Naive thymus-derived CD8-positive, alpha-beta T cell (primary cell): ENCODE data around the gene NOX4. TPM values are rescaled to one million over a fixed set of nuclear protein-coding genes. Genes with fewer than 3 reads are reported as not detected.
"Not testable (repeated sequence)": the region's sequence is repeated elsewhere in the genome, so short reads cannot be mapped to it uniquely, and the experiment has no call there.

Experiments used
- ATAC-seq, 2 donors: fragments of 150-1000 bp; cut with Tn5 transposase in 1 of 2; sonication (Bioruptor Pico), chemical (Tn5 transposase) in 1 of 2; 1 replicate in 1 of 2; 2 replicates in 1 of 2; pipeline ENCODE4 v1.10.0; 2021; ENCODE audit warnings: mild to moderate bottlenecking in 2 of 2, moderate library complexity in 2 of 2
- POLR2A ChIA-PET: fragments of 350-600 bp; sonication (Branson Sonifier 250); formaldehyde crosslinking; loops from one replicate; lab custom pipeline; 2021; ENCODE audit warnings: antibody characterized with exemption; lab: Charles Lee
- DNase-seq, 10 donors: peaks; one replicate each; pipeline versions ENCODE4 v3.0.0 to v3.0.0-alpha.2; 2020 to 2022
- H3K27ac Mint-ChIP-seq, 10 donors: one replicate each; pipeline ENCODE4 v1.8.0; 2020 to 2022; ENCODE audit warnings: mild to moderate bottlenecking in 10 of 10, mixed read lengths in 10 of 10, moderate library complexity in 4 of 10, inconsistent platforms in 1 of 10
- H3K27me3 Mint-ChIP-seq, 5 donors: one replicate each; pipeline ENCODE4 v1.8.0; 2021 to 2022; ENCODE audit warnings: mixed read lengths in 5 of 5
- H3K36me3 Mint-ChIP-seq, 3 donors: one replicate each; pipeline ENCODE4 v1.8.0; 2020 to 2022; ENCODE audit warnings: mixed read lengths in 3 of 3, mild to moderate bottlenecking in 2 of 3, inconsistent platforms in 1 of 3
- H3K4me1 Mint-ChIP-seq, 4 donors: one replicate each; pipeline ENCODE4 v1.8.0; 2021 to 2022; ENCODE audit warnings: mixed read lengths in 4 of 4
- H3K4me3 Mint-ChIP-seq, 10 donors: one replicate each; pipeline ENCODE4 v1.8.0; 2020 to 2022; ENCODE audit warnings: mild to moderate bottlenecking in 10 of 10, mixed read lengths in 10 of 10, moderate library complexity in 6 of 10, inconsistent platforms in 1 of 10
- H3K9me3 Mint-ChIP-seq, 9 donors: one replicate each; pipeline ENCODE4 v1.8.0; 2020 to 2022; ENCODE audit warnings: mixed read lengths in 9 of 9, mild to moderate bottlenecking in 3 of 9, inconsistent platforms in 1 of 9, moderate library complexity in 1 of 9
- polyA plus RNA-seq, 3 donors: library from polyadenylated mRNA; unstranded; fragments of 300-500 nt; fragmentation: Illumina TruSeq; gene quantifications; one replicate each; pipeline ENCODE4 v1.2.3, GENCODE V29; 2021
- total RNA-seq, 8 experiments: library from RNA in 2 of 8; stranded (reverse) in 2 of 8; gene quantifications; one replicate each; pipeline ENCODE4 v1.2.3 and lab custom pipeline; 2021 to 2026

Gene NOX4
- total and polyA plus RNA-seq, 5 experiments from 2014 or later = not detected

- DNase-seq, H3K4me3 Mint-ChIP-seq, ATAC-seq, H3K27ac Mint-ChIP-seq, H3K4me1 Mint-ChIP-seq, POLR2A ChIA-PET, H3K27me3 Mint-ChIP-seq, H3K36me3 Mint-ChIP-seq: not testable (repeated sequence)
- H3K9me3 Mint-ChIP-seq = peaks cover 0 to 18% (median 2%) of the 10 kb centered on the region in 9 donors
These were observed 80.1 kb downstream of the NOX4 start for GRCh38 chr11:89411112-89411511.

- H3K4me1 Mint-ChIP-seq, H3K27ac Mint-ChIP-seq, H3K4me3 Mint-ChIP-seq, DNase-seq, H3K36me3 Mint-ChIP-seq, POLR2A ChIA-PET, ATAC-seq, H3K27me3 Mint-ChIP-seq: not testable (repeated sequence)
- H3K9me3 Mint-ChIP-seq = peaks cover 0 to 18% (median 2%) of the 10 kb centered on the region in 9 donors
These were observed 80.5 kb downstream of the NOX4 start for GRCh38 chr11:89410666-89411065.

- ATAC-seq, H3K4me1 Mint-ChIP-seq, H3K27me3 Mint-ChIP-seq, DNase-seq, H3K4me3 Mint-ChIP-seq, POLR2A ChIA-PET, H3K36me3 Mint-ChIP-seq, H3K27ac Mint-ChIP-seq: not testable (repeated sequence)
- H3K9me3 Mint-ChIP-seq = peaks cover 0 to 17% (median 2%) of the 10 kb centered on the region in 9 donors
These were observed 82.7 kb downstream of the NOX4 start for GRCh38 chr11:89408441-89408840.

- Mint-ChIP-seq H3K27ac (no peak overlapping the region), H3K4me1 (no peaks in the 10 kb centered on the region), H3K9me3 (no peaks in the 10 kb centered on the region), H3K4me3 (no peak overlapping the region), H3K27me3 (no peaks in the 10 kb centered on the region), H3K36me3 (no peaks in the 10 kb centered on the region)
- DNase-seq = no peak
- no peak for ATAC-seq
- POLR2A ChIA-PET = interaction anchor here (0.7 kb wide), 1 partner anchor 302 kb away, joined by 5 read pairs; no protein-coding TSS in a partner anchor
These were observed 85.5 kb downstream of the NOX4 start for GRCh38 chr11:89405629-89406028.

- POLR2A ChIA-PET, H3K27me3 Mint-ChIP-seq, H3K27ac Mint-ChIP-seq, H3K4me1 Mint-ChIP-seq, H3K9me3 Mint-ChIP-seq, DNase-seq, H3K36me3 Mint-ChIP-seq, ATAC-seq, H3K4me3 Mint-ChIP-seq: not testable (repeated sequence)
These were observed 99.5 kb downstream of the NOX4 start for GRCh38 chr11:89391654-89392053.

GRCh38 chr11:89387501-89387900 lies 103.7 kb downstream of the NOX4 start:
- DNase-seq, H3K27me3 Mint-ChIP-seq, H3K4me1 Mint-ChIP-seq, H3K36me3 Mint-ChIP-seq, ATAC-seq, H3K4me3 Mint-ChIP-seq, H3K27ac Mint-ChIP-seq, H3K9me3 Mint-ChIP-seq, POLR2A ChIA-PET: not testable (repeated sequence)

- peaks cover 0 to 12% (median 2%) of the 10 kb centered on the region in 9 donors for H3K9me3 Mint-ChIP-seq
- DNase-seq, POLR2A ChIA-PET, H3K4me3 Mint-ChIP-seq, H3K4me1 Mint-ChIP-seq, H3K27me3 Mint-ChIP-seq, ATAC-seq, H3K36me3 Mint-ChIP-seq, H3K27ac Mint-ChIP-seq: not testable (repeated sequence)
These were observed 108.2 kb downstream of the NOX4 start for GRCh38 chr11:89382986-89383385.

- H3K9me3 Mint-ChIP-seq = peaks cover 0 to 12% (median 2%) of the 10 kb centered on the region in 9 donors
- H3K4me3 Mint-ChIP-seq = no peak overlapping the region
- H3K36me3 Mint-ChIP-seq = no peaks in the 10 kb centered on the region
- no peaks in the 10 kb centered on the region for H3K27me3 Mint-ChIP-seq
- POLR2A ChIA-PET = no interaction called here
- ATAC-seq = no peak
- H3K27ac Mint-ChIP-seq = no peak overlapping the region
- DNase-seq = no peak
- H3K4me1 Mint-ChIP-seq = no peaks in the 10 kb centered on the region
These were observed 110.1 kb downstream of the NOX4 start for GRCh38 chr11:89381094-89381493.

- H3K36me3 Mint-ChIP-seq, H3K4me1 Mint-ChIP-seq: not testable (repeated sequence)
These were observed 111.0 kb downstream of the NOX4 start for GRCh38 chr11:89379976-89380771.

GRCh38 chr11:89378986-89379385 lies 112.2 kb downstream of the NOX4 start:
- H3K27me3 Mint-ChIP-seq, H3K27ac Mint-ChIP-seq, H3K4me1 Mint-ChIP-seq, H3K4me3 Mint-ChIP-seq, POLR2A ChIA-PET, H3K36me3 Mint-ChIP-seq, ATAC-seq, DNase-seq: not testable (repeated sequence)
- peaks cover 0 to 12% (median 2%) of the 10 kb centered on the region in 9 donors for H3K9me3 Mint-ChIP-seq

More at GRCh38 chr11:89379976-89380771, 111.0 kb downstream of the NOX4 start:
- POLR2A ChIA-PET, H3K27me3 Mint-ChIP-seq, ATAC-seq, DNase-seq, H3K27ac Mint-ChIP-seq, H3K4me3 Mint-ChIP-seq: not testable (repeated sequence)
- H3K9me3 Mint-ChIP-seq = peaks cover 0 to 12% (median 2%) of the 10 kb centered on the region in 9 donors

- H3K36me3 Mint-ChIP-seq, H3K27ac Mint-ChIP-seq, ATAC-seq, H3K4me1 Mint-ChIP-seq, H3K4me3 Mint-ChIP-seq, POLR2A ChIA-PET, H3K27me3 Mint-ChIP-seq, H3K9me3 Mint-ChIP-seq, DNase-seq: not testable (repeated sequence)
These were observed 121.8 kb downstream of the NOX4 start for GRCh38 chr11:89369356-89369755.

GRCh38 chr11:89364856-89365255 lies 126.3 kb downstream of the NOX4 start:
- H3K9me3 Mint-ChIP-seq, H3K36me3 Mint-ChIP-seq, H3K4me1 Mint-ChIP-seq, H3K4me3 Mint-ChIP-seq, DNase-seq, ATAC-seq, H3K27ac Mint-ChIP-seq, POLR2A ChIA-PET, H3K27me3 Mint-ChIP-seq: not testable (repeated sequence)

- peaks cover 0 to 2% (median 0%) of the 10 kb centered on the region in 9 donors for H3K9me3 Mint-ChIP-seq
- no peaks in the 10 kb centered on the region for H3K36me3 Mint-ChIP-seq
- DNase-seq (no peak), ATAC-seq (no peak)
- no peak overlapping the region for H3K4me3 Mint-ChIP-seq
- H3K27me3 Mint-ChIP-seq = peaks cover 0 to 1% (median 0%) of the 10 kb centered on the region in 5 donors
- POLR2A ChIA-PET = no interaction called here
- H3K27ac Mint-ChIP-seq = no peak overlapping the region
- no peaks in the 10 kb centered on the region for H3K4me1 Mint-ChIP-seq
These were observed 129.4 kb downstream of the NOX4 start for GRCh38 chr11:89361734-89362133.

- H3K4me3 Mint-ChIP-seq, ATAC-seq, DNase-seq, H3K9me3 Mint-ChIP-seq, H3K27me3 Mint-ChIP-seq, H3K27ac Mint-ChIP-seq, H3K36me3 Mint-ChIP-seq, H3K4me1 Mint-ChIP-seq, POLR2A ChIA-PET: not testable (repeated sequence)
These were observed 132.0 kb downstream of the NOX4 start for GRCh38 chr11:89359208-89359607.
